ENCODE measurements around the gene NUP153.

DNA sequence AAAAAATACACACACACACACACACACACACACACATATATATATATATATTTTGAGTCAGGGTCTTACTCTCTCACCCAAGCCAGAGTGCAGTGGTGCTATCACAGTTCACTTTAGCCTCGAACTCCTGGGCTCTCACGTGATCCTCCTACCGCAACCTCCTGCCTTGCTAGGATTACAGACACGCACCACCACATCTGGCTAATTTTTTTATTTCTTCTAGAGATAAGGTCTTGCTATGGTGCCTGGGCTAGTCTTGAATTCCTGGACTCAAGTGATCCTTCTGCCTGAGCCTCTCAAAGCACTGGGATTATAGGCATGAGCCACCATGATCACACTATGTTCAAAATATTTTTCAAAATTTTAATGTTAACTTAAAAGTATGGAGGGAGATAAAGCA, 43.5 kb downstream of the NUP153 start:
- TF ChIP-seq, protein P1, sequence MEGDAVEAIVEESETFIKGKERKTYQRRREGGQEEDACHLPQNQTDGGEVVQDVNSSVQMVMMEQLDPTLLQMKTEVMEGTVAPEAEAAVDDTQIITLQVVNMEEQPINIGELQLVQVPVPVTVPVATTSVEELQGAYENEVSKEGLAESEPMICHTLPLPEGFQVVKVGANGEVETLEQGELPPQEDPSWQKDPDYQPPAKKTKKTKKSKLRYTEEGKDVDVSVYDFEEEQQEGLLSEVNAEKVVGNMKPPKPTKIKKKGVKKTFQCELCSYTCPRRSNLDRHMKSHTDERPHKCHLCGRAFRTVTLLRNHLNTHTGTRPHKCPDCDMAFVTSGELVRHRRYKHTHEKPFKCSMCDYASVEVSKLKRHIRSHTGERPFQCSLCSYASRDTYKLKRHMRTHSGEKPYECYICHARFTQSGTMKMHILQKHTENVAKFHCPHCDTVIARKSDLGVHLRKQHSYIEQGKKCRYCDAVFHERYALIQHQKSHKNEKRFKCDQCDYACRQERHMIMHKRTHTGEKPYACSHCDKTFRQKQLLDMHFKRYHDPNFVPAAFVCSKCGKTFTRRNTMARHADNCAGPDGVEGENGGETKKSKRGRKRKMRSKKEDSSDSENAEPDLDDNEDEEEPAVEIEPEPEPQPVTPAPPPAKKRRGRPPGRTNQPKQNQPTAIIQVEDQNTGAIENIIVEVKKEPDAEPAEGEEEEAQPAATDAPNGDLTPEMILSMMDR (conservative IDR thresholded peaks at IDR 0.05; ENCODE audit: low read depth, low read length) = no peak
- no peak for TF ChIP-seq EZH2 (IDR thresholded peaks at IDR 0.05; ENCODE audit: borderline replicate concordance, low read depth, low read length, poor library complexity, severe bottlenecking)

All from A673 (cell line).